Parathyroid adenoma (tissue), 2 donors: ENCODE results near the gene MDFIC.

Source experiments
- H2AFZ ChIP-seq: fragments of 300-600 bp; sonication (generic); one replicate; pipeline ENCODE4 v1.7.0; 2017; ENCODE audit warnings: antibody characterized with exemption, mild to moderate bottlenecking
- H3K27ac ChIP-seq: fragments of 300-600 bp; sonication (generic); one replicate; pipeline ENCODE4 v1.7.0; 2017
- H3K27me3 ChIP-seq: fragments of 300-600 bp; sonication (generic); one replicate; pipeline ENCODE4 v1.7.0; 2017; ENCODE audit warnings: low read length; ENCODE audit not compliant: control insufficient read depth, insufficient read depth
- H3K36me3 ChIP-seq: fragments of 300-600 bp; sonication (generic); one replicate; pipeline ENCODE4 v1.7.0; 2017; ENCODE audit warnings: low read length; ENCODE audit not compliant: control insufficient read depth, insufficient read depth
- H3K4me1 ChIP-seq: fragments of 300-600 bp; sonication (generic); one replicate; pipeline ENCODE4 v1.7.0; 2017; ENCODE audit warnings: control low read depth
- H3K4me2 ChIP-seq: fragments of 300-600 bp; sonication (generic); one replicate; pipeline ENCODE4 v1.7.0; 2017; ENCODE audit warnings: low read length
- H3K4me3 ChIP-seq: fragments of 300-600 bp; sonication (generic); one replicate; pipeline ENCODE4 v1.7.0; 2017; ENCODE audit warnings: low read depth, low read length
- H3K79me2 ChIP-seq: fragments of 300-600 bp; sonication (generic); one replicate; pipeline ENCODE4 v1.7.0; 2017; ENCODE audit warnings: control low read depth
- H3K9ac ChIP-seq: fragments of 300-600 bp; sonication (generic); one replicate; pipeline ENCODE4 v1.7.0; 2017; ENCODE audit warnings: mild to moderate bottlenecking
- H3K9me3 ChIP-seq: fragments of 300-600 bp; sonication (generic); one replicate; pipeline ENCODE4 v1.7.0; 2017; ENCODE audit warnings: low read length; ENCODE audit not compliant: control insufficient read depth
- TF ChIP-seq, protein P1 (sequence below): fragments of 300-600 bp; sonication (generic); IDR thresholded peaks from one replicate; pipeline ENCODE4 v1.7.0; 2017; ENCODE audit warnings: antibody characterized with exemption, mild to moderate bottlenecking
- donor health status: primary hyperparathyroidism.

MDFIC gene

DNA sequence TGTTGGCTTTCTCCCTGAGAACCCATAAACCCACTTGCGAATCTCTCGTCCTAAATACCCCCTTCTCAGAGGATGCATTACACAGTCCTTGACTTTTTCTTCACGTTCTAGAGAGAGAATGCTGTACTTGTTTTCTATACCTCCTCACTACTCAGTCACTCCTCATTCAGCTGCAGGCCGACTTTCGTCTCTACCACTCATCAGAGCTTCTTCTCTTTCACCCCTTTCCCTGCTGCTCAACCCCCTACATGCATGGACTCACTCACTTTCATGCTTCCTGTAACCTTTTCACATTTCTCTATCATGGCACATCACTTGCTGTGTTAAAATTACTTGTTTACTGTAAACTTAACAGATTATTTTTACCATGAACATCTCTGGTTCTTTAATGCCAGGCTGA, 19.8 kb downstream of the MDFIC start:
- Histone ChIP-seq H3K4me3 (no peak overlapping the region), H3K27me3 (no peaks in the 10 kb centered on the region), H3K36me3 (no peaks in the 10 kb centered on the region), H3K27ac (no peak overlapping the region), H3K4me2 (no peak overlapping the region), H3K9me3 (no peaks in the 10 kb centered on the region), H3K79me2 (no peaks in the 10 kb centered on the region), H3K4me1 (no peaks in the 10 kb centered on the region), H2AFZ (no peak overlapping the region), H3K9ac (no peak overlapping the region)
- TF ChIP-seq, protein P1, sequence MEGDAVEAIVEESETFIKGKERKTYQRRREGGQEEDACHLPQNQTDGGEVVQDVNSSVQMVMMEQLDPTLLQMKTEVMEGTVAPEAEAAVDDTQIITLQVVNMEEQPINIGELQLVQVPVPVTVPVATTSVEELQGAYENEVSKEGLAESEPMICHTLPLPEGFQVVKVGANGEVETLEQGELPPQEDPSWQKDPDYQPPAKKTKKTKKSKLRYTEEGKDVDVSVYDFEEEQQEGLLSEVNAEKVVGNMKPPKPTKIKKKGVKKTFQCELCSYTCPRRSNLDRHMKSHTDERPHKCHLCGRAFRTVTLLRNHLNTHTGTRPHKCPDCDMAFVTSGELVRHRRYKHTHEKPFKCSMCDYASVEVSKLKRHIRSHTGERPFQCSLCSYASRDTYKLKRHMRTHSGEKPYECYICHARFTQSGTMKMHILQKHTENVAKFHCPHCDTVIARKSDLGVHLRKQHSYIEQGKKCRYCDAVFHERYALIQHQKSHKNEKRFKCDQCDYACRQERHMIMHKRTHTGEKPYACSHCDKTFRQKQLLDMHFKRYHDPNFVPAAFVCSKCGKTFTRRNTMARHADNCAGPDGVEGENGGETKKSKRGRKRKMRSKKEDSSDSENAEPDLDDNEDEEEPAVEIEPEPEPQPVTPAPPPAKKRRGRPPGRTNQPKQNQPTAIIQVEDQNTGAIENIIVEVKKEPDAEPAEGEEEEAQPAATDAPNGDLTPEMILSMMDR = no peak

DNA sequence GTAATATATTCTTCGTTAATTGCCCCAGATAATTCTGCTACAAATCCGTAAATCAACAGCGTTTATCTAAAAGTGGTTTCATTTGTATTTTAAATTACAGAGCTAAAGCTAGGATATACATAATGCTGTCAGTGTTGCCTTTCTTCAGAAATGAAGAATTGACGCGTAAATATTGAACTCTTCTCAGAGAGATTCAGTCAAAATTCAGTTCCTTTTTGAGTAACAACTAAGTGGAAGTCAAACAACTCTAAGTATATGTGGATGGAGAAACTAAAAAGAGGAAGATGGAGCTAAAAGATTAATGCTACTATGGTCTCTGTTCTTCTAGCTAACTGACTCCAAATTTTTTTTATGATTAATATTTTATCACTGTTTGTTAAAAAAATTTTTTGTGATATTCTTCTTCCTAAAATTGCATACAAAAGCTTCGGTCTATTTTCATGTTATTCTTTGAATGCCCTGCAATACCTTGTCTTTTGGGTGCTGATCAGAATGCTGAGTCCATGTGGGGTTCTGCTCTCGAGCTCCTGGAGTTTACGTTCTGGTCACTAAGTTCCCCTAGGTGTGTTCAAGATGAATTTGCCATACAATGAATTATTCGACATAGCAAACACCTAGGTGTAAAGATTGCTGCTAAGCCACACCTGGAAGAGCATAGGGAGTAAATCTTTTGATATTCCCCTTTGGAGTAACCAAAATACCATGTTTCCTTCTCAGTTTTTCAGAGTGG, 20.7 kb downstream of the MDFIC start:
- no peaks in the 10 kb centered on the region for H3K27me3 ChIP-seq
- no peaks in the 10 kb centered on the region for H3K9me3 ChIP-seq
- no peak overlapping the region for H3K27ac ChIP-seq
- TF ChIP-seq, protein P1 = no peak
- no peak overlapping the region for H2AFZ ChIP-seq
- no peak overlapping the region for H3K9ac ChIP-seq
- no peak overlapping the region for H3K4me3 ChIP-seq
- H3K4me2 ChIP-seq = no peak overlapping the region
- H3K36me3 ChIP-seq = no peaks in the 10 kb centered on the region
- no peaks in the 10 kb centered on the region for H3K79me2 ChIP-seq
- H3K4me1 ChIP-seq = no peaks in the 10 kb centered on the region

DNA sequence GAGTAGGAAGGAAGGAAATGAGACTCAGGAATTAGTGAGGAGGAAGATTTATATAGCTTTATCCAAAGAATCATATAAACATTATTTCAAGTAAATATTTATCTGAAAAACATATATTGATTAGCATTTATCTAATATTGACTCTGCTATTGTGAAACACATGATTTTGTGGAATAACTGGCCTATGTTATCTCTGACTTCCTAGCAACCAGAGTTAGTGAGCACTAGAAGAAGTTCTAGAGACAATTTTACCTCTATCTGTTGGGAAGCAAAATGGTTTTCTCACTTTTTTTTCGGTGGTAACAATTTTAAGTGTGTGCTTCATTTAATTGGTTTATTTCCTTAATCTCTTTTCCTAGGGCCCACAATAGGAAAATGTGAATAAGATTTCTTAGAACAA, 21.6 kb downstream of the MDFIC start:
- no peak overlapping the region for H3K9ac ChIP-seq
- no peaks in the 10 kb centered on the region for H3K36me3 ChIP-seq
- no peaks in the 10 kb centered on the region for H3K79me2 ChIP-seq
- H3K4me1 ChIP-seq = no peaks in the 10 kb centered on the region
- no peaks in the 10 kb centered on the region for H3K9me3 ChIP-seq
- TF ChIP-seq, protein P1 = no peak
- H3K4me2 ChIP-seq = no peak overlapping the region
- no peak overlapping the region for H3K4me3 ChIP-seq
- H3K27ac ChIP-seq = no peak overlapping the region
- no peak overlapping the region for H2AFZ ChIP-seq
- no peaks in the 10 kb centered on the region for H3K27me3 ChIP-seq

DNA sequence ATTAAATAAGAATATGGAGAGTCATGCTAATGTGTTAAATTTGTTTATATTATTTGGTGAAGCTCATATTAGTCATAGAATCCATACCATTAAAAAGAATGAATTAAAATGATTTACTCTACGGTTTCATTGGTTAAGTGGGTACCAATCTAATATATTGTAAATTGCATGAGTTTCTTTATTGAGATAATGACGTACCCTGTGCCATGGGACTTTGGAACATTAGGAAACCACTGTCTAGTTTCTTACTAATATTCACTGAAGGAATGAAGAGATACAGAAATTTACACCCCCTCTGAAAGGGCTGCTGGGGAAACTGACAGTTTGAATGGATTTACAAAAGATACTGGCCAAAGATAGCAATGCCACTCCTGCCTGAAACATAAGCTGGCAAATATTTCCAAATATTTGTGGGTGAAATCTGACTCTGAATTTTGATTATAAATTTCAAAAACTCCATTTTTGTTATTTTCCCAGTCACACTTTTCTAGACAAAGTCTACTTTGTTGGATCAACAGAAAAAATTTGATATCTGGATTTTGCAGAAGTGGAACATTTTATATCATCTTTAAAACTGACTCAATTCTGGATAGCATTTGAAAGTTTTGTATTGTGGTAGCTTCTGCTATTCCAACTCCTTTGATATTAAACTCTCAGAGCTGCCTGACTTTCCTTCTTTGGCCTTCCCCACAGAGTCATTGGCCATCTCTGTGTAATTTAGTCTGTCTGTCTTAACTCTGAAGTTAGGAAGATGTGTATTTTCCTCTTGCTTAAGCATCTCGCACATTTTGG, 22.3 kb downstream of the MDFIC start:
- no peak overlapping the region for H3K27ac ChIP-seq
- H3K9ac ChIP-seq = no peak overlapping the region
- no peak overlapping the region for H3K4me2 ChIP-seq
- no peaks in the 10 kb centered on the region for H3K27me3 ChIP-seq
- H2AFZ ChIP-seq = no peak overlapping the region
- no peaks in the 10 kb centered on the region for H3K36me3 ChIP-seq
- H3K9me3 ChIP-seq = no peaks in the 10 kb centered on the region
- no peaks in the 10 kb centered on the region for H3K79me2 ChIP-seq
- H3K4me1 ChIP-seq = no peaks in the 10 kb centered on the region
- no peak overlapping the region for H3K4me3 ChIP-seq
- TF ChIP-seq, protein P1 = no peak
